Glutamatergic neuron (in vitro differentiated cells): ENCODE measurements around the gene AK1. TPM values are rescaled to one million over a fixed set of nuclear protein-coding genes. Genes with fewer than 3 reads are reported as not detected.

Source experiments
- DNase-seq: peaks from one replicate; pipeline ENCODE4 v3.0.0; 2022
- H3K27ac Mint-ChIP-seq: one replicate; pipeline ENCODE4 v1.8.0; 2020; ENCODE audit warnings: mild to moderate bottlenecking, mixed read lengths, inconsistent platforms; ENCODE audit not compliant: unreplicated experiment
- H3K27me3 Mint-ChIP-seq: one replicate; pipeline ENCODE4 v1.8.0; 2020; ENCODE audit warnings: mild to moderate bottlenecking, moderate library complexity, mixed read lengths, inconsistent platforms; ENCODE audit not compliant: unreplicated experiment
- H3K36me3 Mint-ChIP-seq: one replicate; pipeline ENCODE4 v1.8.0; 2020; ENCODE audit warnings: mild to moderate bottlenecking, mixed read lengths, inconsistent platforms; ENCODE audit not compliant: unreplicated experiment
- H3K4me1 Mint-ChIP-seq: one replicate; pipeline ENCODE4 v1.8.0; 2020; ENCODE audit warnings: mild to moderate bottlenecking, low read depth, mixed read lengths, inconsistent platforms; ENCODE audit not compliant: unreplicated experiment
- H3K4me3 Mint-ChIP-seq: one replicate; pipeline ENCODE4 v1.8.0; 2020; ENCODE audit warnings: mild to moderate bottlenecking, mixed read lengths, inconsistent platforms; ENCODE audit not compliant: unreplicated experiment
- H3K9me3 Mint-ChIP-seq: one replicate; pipeline ENCODE4 v1.8.0; 2020; ENCODE audit warnings: mild to moderate bottlenecking, moderate library complexity, mixed read lengths, inconsistent platforms; ENCODE audit not compliant: unreplicated experiment
- total RNA-seq: library from RNA; stranded (reverse); fragmentation: NEBNext Ultra II Directional; extraction: Animal tissue kit (Norgen Biotek cat#: 25700); gene quantifications from one replicate; pipeline ENCODE4 v1.2.1, GENCODE V29; 2021; ENCODE audit not compliant: unreplicated experiment
- TF ChIP-seq, protein P1 (sequence below): fragments of 200-600 bp; sonication (generic); IDR thresholded peaks from one replicate; pipeline ENCODE4 v1.5.0; 2021; ENCODE audit not compliant: partially characterized antibody, unreplicated experiment

The AK1 gene
- total RNA-seq, 1 donor from 2014 or later = 121 TPM

DNA sequence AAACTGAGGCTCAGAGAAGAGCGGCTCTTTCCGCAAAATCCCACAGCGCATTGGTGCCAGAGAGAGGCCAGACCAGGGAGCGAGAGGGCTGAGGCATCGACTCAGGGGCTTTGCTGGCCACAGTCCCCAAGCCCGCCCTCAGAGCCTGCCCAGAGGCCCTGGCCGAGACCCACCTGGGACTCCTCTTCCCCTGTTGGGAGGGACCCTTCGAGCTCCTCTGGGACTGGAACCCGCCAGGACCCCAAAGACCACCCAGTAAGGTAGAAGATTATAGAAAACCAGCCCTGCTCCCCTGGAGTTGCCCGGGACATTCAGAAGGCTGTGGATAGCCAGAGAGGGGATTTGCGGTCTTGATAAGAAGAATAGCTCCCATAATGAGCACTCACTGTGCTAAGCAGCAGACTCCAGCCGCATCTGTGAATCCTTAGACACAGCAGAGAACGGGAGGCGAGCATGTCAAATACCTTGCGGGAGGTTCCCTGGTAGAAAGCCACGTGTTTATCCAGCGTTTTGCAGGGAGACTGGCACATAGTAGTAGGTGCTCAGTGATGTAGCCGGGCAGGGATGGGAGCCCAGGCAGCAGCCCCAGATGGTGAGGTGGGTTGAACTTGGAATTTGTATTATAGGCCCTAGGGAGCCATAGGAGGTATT lies 651 bp upstream of the AK1 start:
- H3K27ac Mint-ChIP-seq = no peak overlapping the region
- no peak for DNase-seq
- no peaks in the 10 kb centered on the region for H3K9me3 Mint-ChIP-seq
- peak overlapping the region; percentile 85 for H3K4me3 Mint-ChIP-seq
- H3K27me3 Mint-ChIP-seq = peaks cover 9% of the 10 kb centered on the region
- H3K4me1 Mint-ChIP-seq = peaks cover 4% of the 10 kb centered on the region
- H3K36me3 Mint-ChIP-seq = no peaks in the 10 kb centered on the region
- TF ChIP-seq, protein P1, sequence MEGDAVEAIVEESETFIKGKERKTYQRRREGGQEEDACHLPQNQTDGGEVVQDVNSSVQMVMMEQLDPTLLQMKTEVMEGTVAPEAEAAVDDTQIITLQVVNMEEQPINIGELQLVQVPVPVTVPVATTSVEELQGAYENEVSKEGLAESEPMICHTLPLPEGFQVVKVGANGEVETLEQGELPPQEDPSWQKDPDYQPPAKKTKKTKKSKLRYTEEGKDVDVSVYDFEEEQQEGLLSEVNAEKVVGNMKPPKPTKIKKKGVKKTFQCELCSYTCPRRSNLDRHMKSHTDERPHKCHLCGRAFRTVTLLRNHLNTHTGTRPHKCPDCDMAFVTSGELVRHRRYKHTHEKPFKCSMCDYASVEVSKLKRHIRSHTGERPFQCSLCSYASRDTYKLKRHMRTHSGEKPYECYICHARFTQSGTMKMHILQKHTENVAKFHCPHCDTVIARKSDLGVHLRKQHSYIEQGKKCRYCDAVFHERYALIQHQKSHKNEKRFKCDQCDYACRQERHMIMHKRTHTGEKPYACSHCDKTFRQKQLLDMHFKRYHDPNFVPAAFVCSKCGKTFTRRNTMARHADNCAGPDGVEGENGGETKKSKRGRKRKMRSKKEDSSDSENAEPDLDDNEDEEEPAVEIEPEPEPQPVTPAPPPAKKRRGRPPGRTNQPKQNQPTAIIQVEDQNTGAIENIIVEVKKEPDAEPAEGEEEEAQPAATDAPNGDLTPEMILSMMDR = no peak

DNA sequence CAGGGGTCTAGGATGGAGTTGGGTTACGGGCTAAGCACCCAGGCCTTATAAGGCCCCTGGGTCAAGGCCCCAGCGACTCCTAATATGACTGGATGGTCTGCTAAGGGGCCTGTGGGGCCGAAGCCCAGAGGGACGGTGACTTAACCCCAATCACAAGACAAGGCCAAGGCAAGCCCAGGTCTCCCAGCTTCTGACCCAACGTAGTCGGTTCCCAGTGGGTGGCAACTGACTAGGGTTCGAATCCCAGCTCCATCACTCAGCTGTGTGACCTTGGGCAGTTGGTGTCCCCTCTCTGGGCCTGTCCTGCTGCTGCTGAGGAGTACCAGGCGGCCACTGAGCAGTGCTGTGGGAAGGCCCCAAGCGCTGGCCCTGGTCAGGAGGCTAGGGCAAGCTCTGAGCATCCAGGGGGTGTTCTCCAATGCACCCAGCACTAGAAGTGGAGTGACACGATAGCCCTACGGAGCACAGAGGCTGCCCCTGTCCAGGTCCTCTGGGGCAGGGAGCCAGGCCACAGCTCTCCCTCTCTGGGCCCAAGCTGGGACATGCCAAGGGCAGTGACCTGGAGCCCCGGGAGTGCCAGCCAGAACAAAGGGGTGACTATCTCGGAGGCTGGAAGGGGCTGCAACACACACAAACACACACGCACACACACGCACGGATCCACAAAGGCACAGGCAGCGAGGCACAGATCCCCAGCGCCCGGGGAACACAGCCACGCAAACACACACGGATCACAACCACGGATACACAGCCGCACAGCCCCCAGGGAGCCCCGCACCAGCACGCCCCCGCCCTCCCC lies 512 bp downstream of the AK1 start:
- H3K4me3 Mint-ChIP-seq = peak overlapping the region; percentile 94
- H3K36me3 Mint-ChIP-seq = no peaks in the 10 kb centered on the region
- TF ChIP-seq, protein P1 = no peak
- H3K9me3 Mint-ChIP-seq = no peaks in the 10 kb centered on the region
- no peak for DNase-seq
- peaks cover 4% of the 10 kb centered on the region for H3K4me1 Mint-ChIP-seq
- peaks cover 11% of the 10 kb centered on the region for H3K27me3 Mint-ChIP-seq
- H3K27ac Mint-ChIP-seq = peak overlapping the region; percentile 92

DNA sequence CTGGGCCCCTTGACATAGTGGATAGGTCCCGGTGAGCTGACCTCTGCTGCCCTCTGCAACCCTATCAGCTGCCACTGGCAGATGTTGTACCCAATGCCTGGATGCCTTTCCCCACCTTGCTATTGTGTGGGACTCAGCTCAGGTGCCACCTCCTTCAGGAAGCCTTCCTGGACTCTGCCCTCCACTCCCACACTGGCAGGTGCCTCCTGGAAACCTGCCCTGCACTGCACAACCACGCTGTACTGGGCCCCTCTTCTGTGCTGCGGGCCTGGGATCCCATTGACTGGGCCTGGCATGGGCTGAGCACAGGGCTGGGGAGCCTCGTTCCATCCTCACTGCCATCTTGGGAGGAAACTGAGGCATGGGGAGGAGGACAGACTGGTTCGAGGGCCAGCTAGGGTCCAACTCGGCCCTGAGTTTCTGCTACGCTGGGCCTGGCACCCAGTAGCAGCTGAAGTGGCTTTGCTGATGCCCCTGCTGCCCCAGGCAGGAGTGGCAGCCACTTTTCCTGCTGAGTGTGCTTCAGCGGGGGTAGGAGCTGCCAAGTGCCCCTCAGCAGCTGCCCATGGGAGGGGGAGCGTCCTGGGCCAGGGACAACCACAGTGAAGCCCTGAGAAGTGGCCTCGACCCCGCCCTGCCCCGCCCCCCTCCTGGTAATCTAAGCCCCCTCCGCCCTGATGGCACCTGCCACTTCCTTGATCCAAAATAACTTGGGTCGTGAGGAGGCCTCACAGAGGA lies 1.3 kb downstream of the AK1 start:
- TF ChIP-seq, protein P1 = no peak
- peaks cover 2% of the 10 kb centered on the region for H3K9me3 Mint-ChIP-seq
- H3K4me3 Mint-ChIP-seq = peak overlapping the region; percentile 64
- no peak for DNase-seq
- peaks cover 4% of the 10 kb centered on the region for H3K36me3 Mint-ChIP-seq
- H3K27ac Mint-ChIP-seq = peak overlapping the region; percentile 52
- peaks cover 4% of the 10 kb centered on the region for H3K4me1 Mint-ChIP-seq
- peaks cover 13% of the 10 kb centered on the region for H3K27me3 Mint-ChIP-seq

DNA sequence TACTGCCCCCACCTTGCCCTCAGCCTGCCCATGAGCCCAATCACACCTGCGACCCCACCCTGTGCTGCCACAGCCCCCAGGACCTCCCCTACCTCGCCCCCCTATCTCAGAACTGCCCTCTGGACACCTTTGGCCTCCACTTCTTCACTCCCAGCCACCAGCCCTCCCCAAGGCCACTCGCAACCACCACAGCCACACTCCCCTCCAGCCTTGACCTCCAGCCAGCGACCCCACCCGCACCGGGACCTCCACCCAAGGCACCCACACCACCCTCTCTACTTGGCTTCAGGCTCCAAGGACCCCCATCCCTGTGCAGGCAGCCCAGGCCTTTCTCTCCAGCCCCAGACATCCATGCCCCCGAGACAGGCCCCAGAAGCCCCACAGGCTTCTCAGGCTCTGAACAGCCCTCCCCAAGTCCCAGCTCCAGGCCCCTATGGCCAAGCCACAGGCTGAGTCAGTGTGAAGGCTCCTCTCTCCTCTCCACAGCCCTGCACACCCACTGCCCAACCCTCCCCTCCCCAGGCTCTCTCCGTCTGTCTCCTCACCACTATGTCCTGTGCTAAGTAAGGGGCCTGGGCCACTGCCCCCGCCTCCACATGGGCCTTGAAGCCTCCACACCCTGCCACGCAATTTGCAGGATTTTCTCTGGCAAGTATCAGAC lies 2.0 kb downstream of the AK1 start:
- H3K4me3 Mint-ChIP-seq = peak overlapping the region; percentile 64
- peaks cover 4% of the 10 kb centered on the region for H3K4me1 Mint-ChIP-seq
- H3K27me3 Mint-ChIP-seq = peaks cover 13% of the 10 kb centered on the region
- no peak for DNase-seq
- H3K36me3 Mint-ChIP-seq = peaks cover 4% of the 10 kb centered on the region
- peak overlapping the region; percentile 52 for H3K27ac Mint-ChIP-seq
- TF ChIP-seq, protein P1 = no peak
- H3K9me3 Mint-ChIP-seq = peaks cover 2% of the 10 kb centered on the region
